PC-9 (cell line): ENCODE data around the gene EP400. TPM values are rescaled to one million over a fixed set of nuclear protein-coding genes. Genes with fewer than 3 reads are reported as not detected.

ENCODE experiments used
- BruUV-seq: library from RNA; stranded (reverse); fragments of 400-500 nt; replicated peaks from 2 replicates; lab custom pipeline; 2021; lab: Mats Ljungman, UMichigan
- CTCF ChIA-PET: fragments of 300-600 bp; sonication (Branson Sonifier 250); formaldehyde crosslinking; loops from one replicate; lab custom pipeline; 2022; ENCODE audit warnings: antibody characterized with exemption; lab: Charles Lee
- POLR2A ChIA-PET: fragments of 300-600 bp; sonication (Branson Sonifier 250); formaldehyde crosslinking; loops from one replicate; lab custom pipeline; 2022; ENCODE audit warnings: antibody characterized with exemption; ENCODE audit not compliant: unreplicated experiment; lab: Charles Lee
- DNase-seq, 2 experiments: peaks; one replicate each; pipeline versions ENCODE4 v3.0.0 to v3.0.0-alpha.2; 2015 to 2022; ENCODE audit warnings: mixed read lengths in 1 of 2
- H2AFZ ChIP-seq: fragments of 200-600 bp; sonication (generic); 2 replicates; pipeline ENCODE4 v1.8.1; 2017; ENCODE audit warnings: antibody characterized with exemption
- H3F3A ChIP-seq: fragments of 200-600 bp; sonication (generic); 2 replicates; pipeline ENCODE4 v1.8.1; 2017; ENCODE audit warnings: antibody characterized with exemption, mild to moderate bottlenecking, low read depth; ENCODE audit not compliant: insufficient read depth
- H3K27ac ChIP-seq: fragments of 200-600 bp; sonication (generic); 2 replicates; pipeline ENCODE4 v1.6.1; 2016; ENCODE audit warnings: mixed run types
- H3K27me3 ChIP-seq: fragments of 200-600 bp; sonication (generic); 2 replicates; pipeline ENCODE4 v1.6.1; 2016; ENCODE audit warnings: low read depth, mixed run types; ENCODE audit not compliant: insufficient read depth
- H3K36me3 ChIP-seq: fragments of 200-600 bp; sonication (generic); 2 replicates; pipeline ENCODE4 v1.6.1; 2016; ENCODE audit warnings: low read depth, mixed run types
- H3K4me1 ChIP-seq: fragments of 200-600 bp; sonication (generic); replicated peaks from 2 replicates; pipeline ENCODE4 v1.6.1; 2016; ENCODE audit warnings: mixed run types; ENCODE audit not compliant: insufficient read depth
- H3K4me2 ChIP-seq: fragments of 200-600 bp; sonication (generic); 2 replicates; pipeline ENCODE4 v1.6.1; 2017; ENCODE audit warnings: mixed run types
- H3K4me3 ChIP-seq: fragments of 200-600 bp; sonication (generic); 2 replicates; pipeline ENCODE4 v1.6.1; 2016; ENCODE audit warnings: mixed run types
- H3K79me2 ChIP-seq: fragments of 200-600 bp; sonication (generic); 2 replicates; pipeline ENCODE4 v1.6.1; 2017; ENCODE audit warnings: low read depth, mixed run types
- H3K9me2 ChIP-seq: fragments of 200-600 bp; sonication (generic); 2 replicates; pipeline ENCODE4 v1.8.1; 2017; ENCODE audit warnings: mild to moderate bottlenecking; ENCODE audit not compliant: insufficient read depth
- H3K9me3 ChIP-seq: fragments of 200-600 bp; sonication (generic); 2 replicates; pipeline ENCODE4 v1.8.1; 2016; ENCODE audit warnings: low read depth; ENCODE audit not compliant: insufficient read depth
- H4K20me1 ChIP-seq: fragments of 200-600 bp; sonication (generic); 2 replicates; pipeline ENCODE4 v1.8.1; 2017; ENCODE audit not compliant: insufficient read depth
- CTCF ChIP-seq: fragments of 200-600 bp; sonication (generic); conservative IDR thresholded peaks from 2 replicates; pipeline ENCODE4 v1.6.1; 2017; ENCODE audit warnings: mixed run types, antibody characterized with exemption, mild to moderate bottlenecking, moderate library complexity
- EZH2 ChIP-seq: fragments of 200-600 bp; sonication (generic); IDR thresholded peaks from 2 replicates; pipeline ENCODE4 v1.8.0; 2017; ENCODE audit warnings: antibody characterized with exemption, low read depth
- intact Hi-C: fragments of 100-400 bp; cut with micrococcal nuclease; formaldehyde crosslinking; loops from one replicate; pipeline ENCODE4 v1.10.0; 2022; ENCODE audit not compliant: unreplicated experiment
- total RNA-seq: library from RNA; stranded (reverse); gene quantifications from 2 replicates; pipeline ENCODE4 v1.2.3, GENCODE V29; 2021

EP400 gene
- total RNA-seq, 1 experiment from 2014 or later, result 50.3 TPM

- no peak overlapping the region for H3K27ac ChIP-seq
- no peak for DNase-seq
- no peak overlapping the region for H3K4me2 ChIP-seq
- peaks cover 12% of the 10 kb centered on the region for H4K20me1 ChIP-seq
- H3F3A ChIP-seq, result peaks cover 2% of the 10 kb centered on the region; the same call in 1 of the 2 replicates
- no peaks in the 10 kb centered on the region for H3K79me2 ChIP-seq
- H3K9me2 ChIP-seq, result no peaks in the 10 kb centered on the region
- H3K9me3 ChIP-seq, result no peaks in the 10 kb centered on the region
- ChIA-PET POLR2A (no interaction called here), CTCF (no interaction called here)
- no peaks in the 10 kb centered on the region for H3K27me3 ChIP-seq
- H3K36me3 ChIP-seq, result peaks cover 13% of the 10 kb centered on the region
- no TSS peak for BruUV-seq
- H3K4me3 ChIP-seq, result no peak overlapping the region
- intact Hi-C loops, result no loop called here
- no peaks in the 10 kb centered on the region for H3K4me1 ChIP-seq
- no peak overlapping the region for H2AFZ ChIP-seq
- TF ChIP-seq CTCF, result no peak
Observed at GRCh38 chr12:131911028-131911650, 38.6 kb upstream of the EP400 start.

GRCh38 chr12:131911851-131912477, 37.8 kb upstream of the EP400 start:
- no peak for DNase-seq
- Histone ChIP-seq H3K27me3 (no peaks in the 10 kb centered on the region), H3K4me2 (no peak overlapping the region), H2AFZ (no peak overlapping the region), H3K9me2 (no peaks in the 10 kb centered on the region), H4K20me1 (peaks cover 14% of the 10 kb centered on the region), H3K4me3 (no peak overlapping the region), H3K4me1 (no peaks in the 10 kb centered on the region), H3F3A (no peaks in the 10 kb centered on the region), H3K79me2 (no peaks in the 10 kb centered on the region), H3K9me3 (no peaks in the 10 kb centered on the region), H3K27ac (no peak overlapping the region), H3K36me3 (peaks cover 8% of the 10 kb centered on the region)
- ChIA-PET POLR2A (no interaction called here), CTCF (no interaction called here)
- TF ChIP-seq CTCF (no peak), EZH2 (no peak)
- intact Hi-C loops, result loop anchor here (1.0 to 2.0 kb wide), 2 partner anchors 10 to 15 kb away; no protein-coding TSS in a partner anchor
- no TSS peak for BruUV-seq

GRCh38 chr12:131912518-131913274, 37.0 kb upstream of the EP400 start:
- Histone ChIP-seq H3K4me3 (no peak overlapping the region), H4K20me1 (peaks cover 9% of the 10 kb centered on the region)

More at GRCh38 chr12:131912518-131913274, 37.0 kb upstream of the EP400 start:
- Histone ChIP-seq H3K4me1 (no peaks in the 10 kb centered on the region), H3K9me3 (no peaks in the 10 kb centered on the region), H3K27ac (no peak overlapping the region), H3K79me2 (no peaks in the 10 kb centered on the region), H3K9me2 (no peaks in the 10 kb centered on the region), H3K36me3 (peaks cover 8% of the 10 kb centered on the region), H3F3A (no peaks in the 10 kb centered on the region), H3K4me2 (no peak overlapping the region), H3K27me3 (no peaks in the 10 kb centered on the region), H2AFZ (no peak overlapping the region)
- ChIA-PET CTCF (no interaction called here), POLR2A (no interaction called here)
- intact Hi-C loops, result loop anchor here (1.0 to 2.0 kb wide), 2 partner anchors 10 to 16 kb away; no protein-coding TSS in a partner anchor
- TF ChIP-seq EZH2 (no peak), CTCF (no peak; the same call in 1 of the 2 replicates)
- peak in 1 of 2 experiments; percentile 74 for DNase-seq
- no TSS peak for BruUV-seq
